Activated CD8-positive, alpha-beta memory T cell treated with anti-CD3 and anti-CD28 coated beads for 48 hours (primary cell): ENCODE results near the gene MTARC2.

ENCODE experiments used
- DNase-seq, 3 experiments: peaks; one replicate each; pipeline ENCODE4 v3.0.0-alpha.2; 2020; ENCODE audit warnings: low read depth in 2 of 3, low spot score in 2 of 3

The MTARC2 gene

GRCh38 chr1:220767312-220768125 is 19.4 kb downstream of the MTARC2 start:
- no peak for DNase-seq

- no peak for DNase-seq
Measured at GRCh38 chr1:220768126-220768601, 20.0 kb downstream of the MTARC2 start.

GRCh38 chr1:220769205-220769604 is 21.1 kb downstream of the MTARC2 start:
- DNase-seq, result no peak

- no peak for DNase-seq
Measured at GRCh38 chr1:220770245-220770913, 22.3 kb downstream of the MTARC2 start.

- no peak for DNase-seq
Measured at GRCh38 chr1:220772846-220773245, 24.7 kb downstream of the MTARC2 start.

- DNase-seq, result peak in 1 of 3 experiments; percentile 32
Measured at GRCh38 chr1:220775240-220775853, 27.2 kb downstream of the MTARC2 start.

GRCh38 chr1:220776254-220776653 is 28.1 kb downstream of the MTARC2 start:
- no peak for DNase-seq

GRCh38 chr1:220776720-220777326 is 28.7 kb downstream of the MTARC2 start:
- peak; percentile 22 to 67 (median 33) for DNase-seq

- DNase-seq, result no peak
Measured at GRCh38 chr1:220783453-220783852, 35.3 kb downstream of the MTARC2 start.

GRCh38 chr1:220784751-220785150 is 36.6 kb downstream of the MTARC2 start:
- DNase-seq, result no peak

- DNase-seq, result no peak
Measured at GRCh38 chr1:220785166-220786056, 37.3 kb downstream of the MTARC2 start.

- no peak for DNase-seq
Measured at GRCh38 chr1:220786057-220786336, 37.9 kb downstream of the MTARC2 start.

- no peak for DNase-seq
Measured at GRCh38 chr1:220786337-220787068, 38.4 kb downstream of the MTARC2 start, which contains the start of gene MTARC1. Gene MTARC1 (plus strand): TSS chr1:220786913. CDS start chr1:220786945, 32 bp downstream.

GRCh38 chr1:220787069-220787619 is 39.0 kb downstream of the MTARC2 start:
- DNase-seq, result no peak

- no peak for DNase-seq
Measured at GRCh38 chr1:220788900-220789299, 40.8 kb downstream of the MTARC2 start.

- no peak for DNase-seq
Measured at GRCh38 chr1:220789532-220790147, 41.5 kb downstream of the MTARC2 start.

GRCh38 chr1:220791285-220791684 is 43.2 kb downstream of the MTARC2 start:
- no peak for DNase-seq

GRCh38 chr1:220791956-220792355 is 43.8 kb downstream of the MTARC2 start:
- DNase-seq, result no peak

GRCh38 chr1:220796530-220796929 is 48.4 kb downstream of the MTARC2 start:
- DNase-seq, result no peak
